GM21515 (cell line): ENCODE measurements around the gene ABCC8.

Experiments used
- ATAC-seq: cut with Tn5 transposase; IDR thresholded peaks from one replicate; pipeline ENCODE4 v1.9.1; 2021; ENCODE audit not compliant: unreplicated experiment

The ABCC8 gene

GRCh38 chr11:17472467-17472866 is 4.2 kb downstream of the ABCC8 start:
- no peak for ATAC-seq

GRCh38 chr11:17471501-17471900 is 5.1 kb downstream of the ABCC8 start:
- no peak for ATAC-seq

DNA sequence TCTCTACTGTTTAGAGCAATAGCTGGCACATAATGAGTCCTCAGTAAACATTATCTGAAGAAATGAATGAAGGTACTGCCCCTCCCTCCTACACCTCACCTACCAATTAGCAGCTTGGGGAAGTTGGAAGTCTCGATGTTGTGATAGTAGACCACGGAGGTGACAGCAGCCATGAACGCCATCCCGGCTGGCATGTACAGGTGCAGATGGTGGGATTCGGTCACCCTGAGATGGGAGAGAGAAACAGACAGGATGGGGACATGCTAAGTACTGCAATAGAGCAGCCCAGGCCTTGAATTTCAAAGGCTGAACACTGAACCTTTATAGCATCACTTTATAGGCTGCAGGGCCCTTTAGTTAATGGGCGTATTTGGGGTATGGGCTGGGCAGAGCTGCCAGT is 6.6 kb downstream of the ABCC8 start:
- ATAC-seq: no peak

DNA sequence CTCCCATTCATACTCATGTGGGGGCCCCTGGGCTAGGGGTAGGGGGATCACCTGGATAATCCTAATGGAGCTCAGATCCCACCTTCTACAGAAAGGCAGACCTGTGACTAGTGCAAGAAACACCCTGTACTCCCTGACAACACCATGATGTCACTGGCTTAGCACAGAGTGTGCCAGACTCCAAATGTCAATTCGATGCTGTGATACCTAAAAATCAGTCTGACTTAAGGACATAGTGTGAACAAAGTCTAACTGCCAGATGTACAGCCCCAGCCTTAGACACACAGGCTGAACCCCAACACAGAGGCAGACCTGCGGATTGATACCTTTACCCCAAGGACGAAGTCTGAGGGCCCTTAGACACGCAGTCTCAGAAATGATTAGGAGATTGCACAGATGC is 8.5 kb downstream of the ABCC8 start:
- no peak for ATAC-seq

- no peak for ATAC-seq
These were observed 13.0 kb downstream of the ABCC8 start for GRCh38 chr11:17463546-17464174.

- no peak for ATAC-seq
These were observed 13.7 kb downstream of the ABCC8 start for GRCh38 chr11:17462940-17463339.

DNA sequence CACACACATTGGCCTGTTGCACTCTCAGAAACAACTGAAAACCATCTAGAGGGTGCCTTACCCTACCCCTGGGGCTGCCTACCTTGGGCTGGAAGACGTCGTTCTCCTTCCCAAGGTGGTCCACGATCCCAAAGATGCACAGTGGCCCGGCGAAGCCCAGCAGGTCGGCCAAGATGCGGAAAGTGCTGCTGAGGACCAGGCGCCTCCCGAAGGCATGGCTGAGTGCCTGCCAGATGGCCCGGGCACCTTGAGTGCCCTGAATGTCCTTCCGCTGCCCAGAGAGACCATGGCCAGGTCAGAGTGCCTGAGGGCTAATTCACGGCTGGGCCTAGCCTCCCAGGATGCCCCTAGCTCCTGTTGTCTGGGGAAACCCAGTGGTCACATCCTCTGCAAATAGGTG is 16.2 kb downstream of the ABCC8 start:
- no peak for ATAC-seq

DNA sequence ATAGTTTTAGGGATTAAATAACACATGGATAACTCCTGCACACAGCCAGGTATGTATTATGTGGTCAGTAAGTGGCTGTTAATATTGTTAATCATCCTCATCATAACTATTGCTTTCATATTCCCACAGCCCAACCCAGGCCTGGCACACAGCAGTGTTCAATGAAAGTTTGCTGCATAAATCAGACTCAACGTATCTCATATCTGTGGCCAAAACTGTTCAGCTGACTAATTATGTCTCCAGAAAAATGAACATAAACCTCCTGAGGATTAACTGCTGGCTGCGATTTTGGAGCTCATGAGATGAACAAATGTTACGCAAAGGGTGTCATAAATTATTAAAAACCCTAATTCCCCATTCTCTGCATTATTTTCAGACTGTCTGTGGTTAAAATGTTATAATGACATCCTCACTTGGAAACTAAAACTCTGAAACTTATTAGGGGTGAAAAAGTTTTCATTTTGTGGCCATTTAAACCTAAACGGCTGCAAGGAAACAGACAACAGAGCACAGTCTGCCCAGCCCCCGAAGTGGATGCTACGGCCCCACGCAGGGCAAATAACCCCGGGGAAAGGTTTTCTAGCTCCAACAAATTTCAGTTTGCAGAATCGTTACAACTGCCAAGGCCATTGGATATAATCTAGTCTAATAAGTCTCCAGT is 17.3 kb downstream of the ABCC8 start:
- ATAC-seq: no peak

DNA sequence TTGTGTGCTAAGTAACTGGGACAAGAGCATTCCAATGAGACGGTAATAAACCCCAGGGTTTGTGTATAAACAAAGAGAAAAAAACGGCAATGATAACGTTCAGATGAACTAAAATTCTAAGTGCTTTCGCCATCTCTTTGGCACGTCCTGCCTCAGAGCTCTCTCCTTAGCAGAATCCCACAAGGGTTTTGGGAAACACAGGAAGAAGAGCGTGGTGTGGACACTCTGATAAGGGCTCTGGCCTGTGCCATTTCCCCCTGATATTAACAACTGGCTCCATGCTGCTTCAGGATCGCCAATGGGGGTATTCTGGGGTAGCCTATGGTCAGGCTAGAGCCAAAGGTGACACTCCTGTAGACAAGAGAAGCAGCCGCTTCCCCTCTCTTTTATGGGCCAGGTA is 18.4 kb downstream of the ABCC8 start:
- no peak for ATAC-seq

- ATAC-seq: no peak
These were observed 19.1 kb downstream of the ABCC8 start for GRCh38 chr11:17457396-17458173.

GRCh38 chr11:17452668-17453067 is 24.0 kb downstream of the ABCC8 start:
- no peak for ATAC-seq

DNA sequence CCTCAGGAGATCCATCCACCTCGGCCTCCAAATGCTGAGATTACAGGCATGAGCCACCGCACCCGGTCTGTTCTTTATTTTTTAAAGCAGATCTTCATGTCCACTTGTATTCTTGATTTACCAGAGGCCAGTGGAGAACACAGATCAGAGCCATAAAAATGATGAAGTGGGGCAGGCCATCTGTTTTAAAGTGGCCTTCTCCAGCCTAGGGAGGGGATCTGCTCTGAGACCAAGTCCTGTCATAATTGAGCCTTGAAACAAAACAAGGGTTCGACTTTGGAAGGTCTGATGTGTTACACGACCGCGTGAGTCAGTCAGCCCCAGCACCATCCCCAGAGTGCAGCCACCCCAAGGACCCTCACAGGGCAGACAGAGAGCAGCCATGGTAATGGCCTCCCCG is 27.5 kb downstream of the ABCC8 start:
- ATAC-seq: no peak

DNA sequence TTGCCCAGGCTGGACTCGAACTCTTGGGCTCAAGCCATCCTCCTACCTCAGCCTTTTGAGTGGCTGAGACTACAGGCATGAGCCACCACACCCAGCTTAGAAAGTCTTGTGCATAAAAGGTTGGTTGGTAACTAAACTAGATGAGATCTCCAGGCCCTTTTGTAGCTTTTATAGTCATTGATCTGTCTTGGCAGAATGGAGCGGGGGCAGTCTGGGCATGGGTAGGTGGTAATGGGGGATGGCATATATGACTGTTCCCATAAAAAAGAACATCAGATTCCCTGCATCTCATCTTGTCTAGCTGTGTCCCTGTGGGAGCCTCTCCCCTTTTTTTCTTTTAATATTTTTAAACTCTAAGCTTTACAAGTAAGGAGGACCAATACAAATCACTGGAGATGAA is 30.2 kb downstream of the ABCC8 start:
- ATAC-seq: no peak

GRCh38 chr11:17445240-17445795 is 31.3 kb downstream of the ABCC8 start:
- no peak for ATAC-seq

DNA sequence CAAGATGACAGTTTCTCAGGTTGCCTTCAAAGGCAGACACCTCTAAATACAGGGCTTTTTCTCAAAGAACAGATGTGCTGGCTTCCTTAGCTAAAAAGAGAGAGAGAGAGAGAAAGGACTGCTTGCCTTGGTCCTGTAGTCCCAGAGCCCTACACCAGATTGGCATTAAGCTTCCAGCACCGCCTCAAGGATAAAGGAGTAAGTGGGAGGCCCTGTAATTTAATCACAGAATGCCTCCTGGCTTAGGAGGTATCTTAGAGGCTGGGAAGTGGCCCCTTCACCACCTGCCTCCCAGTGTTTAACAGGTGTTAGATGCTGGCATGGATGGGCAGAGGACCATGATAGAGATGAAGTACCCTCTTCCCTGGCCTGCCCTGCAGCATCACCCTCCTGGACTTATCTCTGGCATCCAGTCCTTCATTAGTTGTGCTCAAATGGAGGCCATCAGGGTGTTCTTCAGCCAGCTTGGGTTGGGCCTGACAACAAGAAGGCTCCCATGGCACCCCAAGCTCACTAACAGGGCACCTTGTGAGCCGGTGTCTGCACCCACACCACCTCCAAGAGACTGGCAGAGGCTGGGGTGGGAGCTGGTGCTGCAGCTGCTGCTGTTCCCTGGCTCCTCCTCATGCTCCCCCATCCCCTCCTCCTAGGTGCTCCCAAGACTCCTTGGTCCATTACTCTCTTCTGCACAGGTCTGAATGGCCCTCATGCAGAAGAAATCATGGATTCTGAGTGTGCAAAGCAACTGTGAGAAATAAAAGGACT is 32.5 kb downstream of the ABCC8 start:
- ATAC-seq: no peak

GRCh38 chr11:17443423-17443822 is 33.2 kb downstream of the ABCC8 start:
- ATAC-seq: no peak

DNA sequence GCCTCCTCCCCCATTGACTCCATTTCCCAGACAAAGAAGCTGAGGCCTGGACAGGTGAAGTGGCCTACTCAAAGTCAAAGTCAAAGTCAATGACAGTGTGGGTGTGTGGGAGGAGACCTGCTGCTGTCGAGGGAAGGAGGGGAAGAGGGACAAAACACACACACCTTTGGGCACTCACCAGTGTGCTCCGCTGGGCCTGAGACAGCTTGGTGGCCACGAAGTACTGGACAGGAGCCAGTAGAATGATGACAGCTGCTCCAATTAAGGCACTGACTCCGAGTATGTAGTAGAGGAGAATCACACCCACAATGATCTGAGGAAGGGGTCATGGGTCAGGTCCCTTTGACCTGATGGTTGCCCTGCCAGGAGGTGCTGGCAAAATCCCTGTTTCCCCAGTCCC is 33.6 kb downstream of the ABCC8 start:
- ATAC-seq: no peak

DNA sequence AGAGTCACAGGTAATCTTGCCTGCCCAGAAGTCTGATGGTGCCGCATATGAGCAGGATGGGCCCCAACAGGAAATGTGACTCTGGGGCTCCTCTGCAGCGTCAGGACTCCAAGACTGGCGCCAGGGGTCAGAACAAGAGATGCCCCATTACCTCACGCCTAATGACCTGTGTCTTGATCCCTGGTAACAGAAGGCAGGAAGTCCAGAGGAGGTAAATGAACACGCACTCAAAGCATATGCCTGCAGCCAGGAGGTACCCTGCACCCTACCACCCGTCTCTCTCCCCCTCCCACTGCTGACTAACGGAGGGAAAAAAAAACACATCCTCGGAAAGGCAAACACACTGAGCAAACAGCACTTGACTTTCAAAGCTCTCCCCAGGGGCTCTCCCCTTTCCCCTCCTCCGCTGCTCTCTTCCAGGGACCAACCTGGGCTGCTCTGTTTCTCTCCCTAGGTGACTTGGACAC is 37.3 kb downstream of the ABCC8 start:
- no peak for ATAC-seq

- ATAC-seq: no peak
These were observed 39.3 kb downstream of the ABCC8 start for GRCh38 chr11:17437366-17437765.

DNA sequence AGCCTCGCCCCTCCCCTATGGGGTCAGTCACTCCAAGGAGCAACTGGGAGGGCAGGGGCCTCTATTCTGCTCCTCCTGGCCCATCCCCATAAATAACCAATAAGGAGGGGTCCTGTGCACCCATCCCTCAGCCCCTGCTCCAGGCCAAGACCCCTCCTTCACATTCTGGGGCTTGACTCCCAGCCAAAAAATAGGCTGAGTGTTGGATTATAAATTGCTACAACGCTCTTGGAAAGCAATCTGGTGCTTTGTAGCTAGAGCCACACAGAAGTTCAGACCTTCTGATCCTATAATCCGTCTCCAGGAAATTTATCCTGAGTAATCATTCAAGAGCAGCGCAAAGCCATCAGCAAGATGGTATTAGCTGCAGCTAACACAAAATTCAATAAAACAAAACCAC is 42.5 kb downstream of the ABCC8 start:
- ATAC-seq: no peak

DNA sequence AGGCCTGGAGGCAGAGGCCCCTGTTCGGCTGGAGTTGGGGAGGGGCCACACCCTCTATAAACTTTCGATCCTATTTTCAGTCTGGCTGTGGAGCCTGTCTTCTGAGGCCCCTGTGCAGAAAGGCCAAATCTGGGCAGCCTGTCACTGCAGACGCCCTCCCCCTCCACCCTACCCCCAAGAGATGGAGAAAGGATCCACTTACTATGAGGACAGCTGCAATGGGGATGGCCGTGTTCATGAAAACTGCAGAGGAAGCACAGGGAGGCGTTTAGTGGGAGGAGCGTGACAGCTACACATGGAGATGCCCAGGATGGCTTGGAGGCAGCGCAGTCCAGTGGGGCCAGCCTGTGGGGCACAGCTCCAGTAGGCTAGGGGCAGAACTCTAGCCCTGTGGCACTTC is 44.6 kb downstream of the ABCC8 start:
- no peak for ATAC-seq
